D721Med (cell line): ENCODE measurements around the gene FOLR1.

Source experiments
- DNase-seq: peaks from one replicate; pipeline ENCODE4 v3.0.0; 2011; ENCODE audit warnings: low spot score; ENCODE audit not compliant: insufficient read length
- FAIRE-seq: peaks from 2 replicates; lab custom pipeline; 2011; peaks lifted over from hg19 to GRCh38; lab: Jason Lieb, UNC
- TF ChIP-seq, protein P1 (sequence below): IDR thresholded peaks from 2 replicates; pipeline ENCODE4 v1.5.1; 2012; ENCODE audit warnings: mild to moderate bottlenecking, control low read depth; ENCODE audit not compliant: insufficient read depth; ENCODE audit errors: missing control alignments

The FOLR1 gene

GRCh38 chr11:72222106-72222891 is 30.4 kb downstream of the FOLR1 start:
- DNase-seq (no peak), FAIRE-seq (no peak)
- TF ChIP-seq, protein P1, sequence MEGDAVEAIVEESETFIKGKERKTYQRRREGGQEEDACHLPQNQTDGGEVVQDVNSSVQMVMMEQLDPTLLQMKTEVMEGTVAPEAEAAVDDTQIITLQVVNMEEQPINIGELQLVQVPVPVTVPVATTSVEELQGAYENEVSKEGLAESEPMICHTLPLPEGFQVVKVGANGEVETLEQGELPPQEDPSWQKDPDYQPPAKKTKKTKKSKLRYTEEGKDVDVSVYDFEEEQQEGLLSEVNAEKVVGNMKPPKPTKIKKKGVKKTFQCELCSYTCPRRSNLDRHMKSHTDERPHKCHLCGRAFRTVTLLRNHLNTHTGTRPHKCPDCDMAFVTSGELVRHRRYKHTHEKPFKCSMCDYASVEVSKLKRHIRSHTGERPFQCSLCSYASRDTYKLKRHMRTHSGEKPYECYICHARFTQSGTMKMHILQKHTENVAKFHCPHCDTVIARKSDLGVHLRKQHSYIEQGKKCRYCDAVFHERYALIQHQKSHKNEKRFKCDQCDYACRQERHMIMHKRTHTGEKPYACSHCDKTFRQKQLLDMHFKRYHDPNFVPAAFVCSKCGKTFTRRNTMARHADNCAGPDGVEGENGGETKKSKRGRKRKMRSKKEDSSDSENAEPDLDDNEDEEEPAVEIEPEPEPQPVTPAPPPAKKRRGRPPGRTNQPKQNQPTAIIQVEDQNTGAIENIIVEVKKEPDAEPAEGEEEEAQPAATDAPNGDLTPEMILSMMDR = no peak

DNA sequence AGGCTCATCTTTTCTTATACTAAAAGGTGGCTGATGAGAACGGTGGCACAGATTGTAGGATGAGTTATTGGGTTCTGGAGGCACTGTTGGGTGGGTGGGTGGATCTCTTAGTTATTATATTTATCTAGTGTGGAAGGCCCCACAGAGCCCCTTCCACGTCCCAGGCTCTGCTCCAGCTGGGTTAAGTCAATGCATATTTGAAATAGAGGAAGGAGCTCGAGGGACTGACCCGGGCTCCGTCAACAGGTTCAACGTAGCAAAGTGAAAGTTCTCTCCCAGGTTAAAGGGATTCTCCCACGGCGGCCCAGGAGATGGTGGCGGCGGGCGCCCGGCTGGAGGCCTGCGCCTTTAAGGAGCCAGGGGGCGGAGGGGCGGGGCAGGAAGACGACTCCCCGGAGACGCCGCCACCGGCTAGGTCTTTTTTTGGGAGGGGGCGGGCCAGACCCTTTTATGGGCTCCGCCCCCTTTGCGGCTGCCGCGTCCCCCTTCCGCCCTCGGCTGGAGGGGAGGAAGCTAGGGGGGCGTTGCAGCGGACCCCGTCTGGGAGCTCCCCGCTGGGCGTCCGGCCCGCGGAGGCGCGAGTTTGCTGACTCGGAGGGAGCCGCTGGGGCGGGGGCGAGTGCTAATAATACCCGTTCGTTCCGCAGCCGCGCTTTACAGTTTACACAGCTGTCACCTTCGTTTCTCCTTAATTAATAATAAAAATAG is 31.1 kb downstream of the FOLR1 start:
- TF ChIP-seq, protein P1 = no peak
- no peak for DNase-seq
- no peak for FAIRE-seq

- no peak for DNase-seq
Observed at GRCh38 chr11:72223615-72224563, 31.9 kb downstream of the FOLR1 start.

GRCh38 chr11:72224564-72225410 is 32.8 kb downstream of the FOLR1 start, which contains the start of gene INPPL1:
Gene INPPL1 (plus strand): TSS chr11:72224767. CDS start chr11:72224985, 218 bp downstream.
- no peak for DNase-seq
- TF ChIP-seq, protein P1 = no peak
- no peak for FAIRE-seq

More at GRCh38 chr11:72223615-72224563, 31.9 kb downstream of the FOLR1 start:
- TF ChIP-seq, protein P1 = no peak
- no peak for FAIRE-seq

DNA sequence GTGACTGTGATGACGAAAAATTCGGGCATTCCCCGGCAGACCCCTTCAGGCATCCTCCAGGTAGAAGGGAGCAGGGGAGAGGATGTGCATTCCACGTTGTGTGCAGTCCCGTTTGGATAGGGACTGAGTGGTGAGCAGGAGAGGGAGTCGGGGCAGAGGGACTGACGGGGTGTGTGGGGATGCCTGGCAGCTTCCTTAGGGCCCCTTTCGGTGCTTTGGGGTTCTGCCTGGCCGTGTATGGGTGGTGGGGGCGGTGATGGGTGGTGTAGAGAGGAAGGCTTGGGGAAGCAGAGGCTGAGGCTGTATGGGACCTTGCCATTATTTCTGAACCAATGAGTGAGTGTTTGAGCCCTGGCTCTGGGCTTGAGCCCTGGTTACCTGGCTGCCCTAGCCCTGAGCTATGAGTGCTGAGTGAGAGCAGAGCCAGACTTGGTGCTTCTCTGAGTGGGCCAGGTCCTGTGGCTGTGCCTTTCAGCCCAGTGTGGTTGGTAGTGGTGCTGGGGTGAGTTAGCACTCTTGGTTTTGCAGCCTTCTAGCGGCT is 33.5 kb downstream of the FOLR1 start:
- TF ChIP-seq, protein P1 = no peak
- no peak for DNase-seq
- FAIRE-seq = no peak

- no peak for DNase-seq
- no peak for FAIRE-seq
- TF ChIP-seq, protein P1 = no peak
Observed at GRCh38 chr11:72226701-72227100, 34.8 kb downstream of the FOLR1 start.
